ENCODE data around the gene CCDC57.

Gene CCDC57

GRCh38 chr17:82114872-82115271 is 97.8 kb downstream of the CCDC57 start:
- Histone ChIP-seq H3K79me2 (ENCODE audit: insufficient read depth, low read depth) (no peaks in the 10 kb centered on the region), H4K20me1 (ENCODE audit: insufficient read depth) (no peaks in the 10 kb centered on the region), H3K9ac (no peak overlapping the region), H3K27me3 (ENCODE audit: insufficient read depth, low read depth) (no peaks in the 10 kb centered on the region), H3K4me2 (no peak overlapping the region), H3K27ac (no peak overlapping the region), H3K4me3 (IDR thresholded peaks at IDR 0.05; ENCODE audit: insufficient read depth, low read depth, low read length) (no peak overlapping the region), H3K36me3 (ENCODE audit: insufficient read depth) (no peaks in the 10 kb centered on the region), H3K4me1 (ENCODE audit: low read depth, poor library complexity, severe bottlenecking) (no peaks in the 10 kb centered on the region), H2AFZ (ENCODE audit: low read depth) (no peak overlapping the region)
- no peak for TF ChIP-seq CTCF (conservative IDR thresholded peaks at IDR 0.05; ENCODE audit: low read depth, low read length)

GRCh38 chr17:82114447-82114846 is 98.2 kb downstream of the CCDC57 start:
- Histone ChIP-seq H3K79me2 (ENCODE audit: insufficient read depth, low read depth) (no peaks in the 10 kb centered on the region), H3K27ac (no peak overlapping the region), H3K4me2 (no peak overlapping the region), H4K20me1 (ENCODE audit: insufficient read depth) (no peaks in the 10 kb centered on the region), H3K36me3 (ENCODE audit: insufficient read depth) (no peaks in the 10 kb centered on the region), H3K9ac (no peak overlapping the region), H2AFZ (ENCODE audit: low read depth) (no peak overlapping the region), H3K27me3 (ENCODE audit: insufficient read depth, low read depth) (no peaks in the 10 kb centered on the region), H3K4me1 (ENCODE audit: low read depth, poor library complexity, severe bottlenecking) (no peaks in the 10 kb centered on the region), H3K4me3 (IDR thresholded peaks at IDR 0.05; ENCODE audit: insufficient read depth, low read depth, low read length) (no peak overlapping the region)
- TF ChIP-seq CTCF (conservative IDR thresholded peaks at IDR 0.05; ENCODE audit: low read depth, low read length), result no peak

- no peak overlapping the region for H3K4me3 ChIP-seq (IDR thresholded peaks at IDR 0.05; ENCODE audit: insufficient read depth, low read depth, low read length)
- no peak for TF ChIP-seq CTCF (conservative IDR thresholded peaks at IDR 0.05; ENCODE audit: low read depth, low read length)
- H3K79me2 ChIP-seq (ENCODE audit: insufficient read depth, low read depth), result no peaks in the 10 kb centered on the region
- H3K27ac ChIP-seq, result no peak overlapping the region
- no peaks in the 10 kb centered on the region for H3K36me3 ChIP-seq (ENCODE audit: insufficient read depth)
- no peaks in the 10 kb centered on the region for H4K20me1 ChIP-seq (ENCODE audit: insufficient read depth)
- H3K27me3 ChIP-seq (ENCODE audit: insufficient read depth, low read depth), result no peaks in the 10 kb centered on the region
- H3K4me2 ChIP-seq, result no peak overlapping the region
- H3K4me1 ChIP-seq (ENCODE audit: low read depth, poor library complexity, severe bottlenecking), result no peaks in the 10 kb centered on the region
- H3K9ac ChIP-seq, result no peak overlapping the region
- no peak overlapping the region for H2AFZ ChIP-seq (ENCODE audit: low read depth)
Measured at GRCh38 chr17:82113941-82114340, 98.7 kb downstream of the CCDC57 start.

- no peaks in the 10 kb centered on the region for H3K36me3 ChIP-seq (ENCODE audit: insufficient read depth)
- H4K20me1 ChIP-seq (ENCODE audit: insufficient read depth), result no peaks in the 10 kb centered on the region
- no peak overlapping the region for H3K9ac ChIP-seq
- H2AFZ ChIP-seq (ENCODE audit: low read depth), result no peak overlapping the region
- no peaks in the 10 kb centered on the region for H3K27me3 ChIP-seq (ENCODE audit: insufficient read depth, low read depth)
- no peak for TF ChIP-seq CTCF (conservative IDR thresholded peaks at IDR 0.05; ENCODE audit: low read depth, low read length)
- no peaks in the 10 kb centered on the region for H3K4me1 ChIP-seq (ENCODE audit: low read depth, poor library complexity, severe bottlenecking)
- no peak overlapping the region for H3K27ac ChIP-seq
- H3K79me2 ChIP-seq (ENCODE audit: insufficient read depth, low read depth), result no peaks in the 10 kb centered on the region
- H3K4me2 ChIP-seq, result no peak overlapping the region
- H3K4me3 ChIP-seq (IDR thresholded peaks at IDR 0.05; ENCODE audit: insufficient read depth, low read depth, low read length), result no peak overlapping the region
Measured at GRCh38 chr17:82113422-82113821, 99.2 kb downstream of the CCDC57 start.

- TF ChIP-seq CTCF (conservative IDR thresholded peaks at IDR 0.05; ENCODE audit: low read depth, low read length), result no peak
- Histone ChIP-seq H2AFZ (ENCODE audit: low read depth) (no peak overlapping the region), H3K4me2 (no peak overlapping the region), H3K36me3 (ENCODE audit: insufficient read depth) (no peaks in the 10 kb centered on the region), H4K20me1 (ENCODE audit: insufficient read depth) (no peaks in the 10 kb centered on the region), H3K4me3 (IDR thresholded peaks at IDR 0.05; ENCODE audit: insufficient read depth, low read depth, low read length) (no peak overlapping the region), H3K4me1 (ENCODE audit: low read depth, poor library complexity, severe bottlenecking) (no peaks in the 10 kb centered on the region), H3K9ac (no peak overlapping the region), H3K27ac (no peak overlapping the region), H3K27me3 (ENCODE audit: insufficient read depth, low read depth) (no peaks in the 10 kb centered on the region), H3K79me2 (ENCODE audit: insufficient read depth, low read depth) (no peaks in the 10 kb centered on the region)
Measured at GRCh38 chr17:82112914-82113311, 99.7 kb downstream of the CCDC57 start.
